Germinal center (tissue), 1 donor: ENCODE measurements around the gene JAZF1.
"Not testable (repeated sequence)": the region's sequence is repeated elsewhere in the genome, so short reads cannot be mapped to it uniquely, and the experiment has no call there.

Experiments used
- DNase-seq: peaks from one replicate; pipeline ENCODE4 v3.0.0; 2012; ENCODE audit warnings: mixed read lengths, low spot score

Gene JAZF1

DNA sequence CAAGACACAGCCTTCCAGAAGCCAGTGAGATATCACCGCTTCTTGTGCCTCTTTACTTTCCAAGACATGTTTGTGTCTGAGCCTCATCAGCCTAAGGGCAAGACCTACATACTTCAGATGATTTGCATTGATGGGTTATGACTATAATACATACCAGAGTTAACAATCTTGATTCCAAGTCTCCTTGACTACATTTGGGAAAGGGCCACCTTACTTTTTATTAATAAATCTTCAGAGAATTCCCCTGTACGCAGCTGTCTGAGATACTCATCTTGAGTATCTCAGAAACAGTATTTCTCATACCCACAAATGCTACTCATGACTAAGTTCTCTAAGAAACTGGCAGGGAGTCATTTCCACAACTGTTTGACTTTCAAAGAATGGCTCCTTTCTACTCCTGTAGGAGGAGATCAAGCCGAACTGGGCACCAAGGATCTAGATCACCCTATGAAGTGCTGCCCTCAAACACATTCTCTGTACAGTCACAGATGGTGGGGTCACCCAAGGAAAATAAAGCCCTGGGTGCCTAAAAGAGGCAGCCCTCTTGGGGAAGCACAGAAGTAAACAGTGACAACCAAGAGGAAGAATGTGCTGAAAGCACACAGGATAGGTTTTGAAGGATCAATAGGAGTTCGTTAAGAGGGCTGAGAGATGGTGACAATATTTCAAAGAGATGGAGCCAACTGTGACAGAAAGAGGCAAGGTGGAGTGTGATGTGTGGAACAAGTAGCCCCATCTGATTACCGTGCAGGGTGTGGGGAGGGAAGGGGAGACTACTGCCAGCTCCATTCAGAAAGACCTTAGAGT lies 138.9 kb downstream of the JAZF1 start:
- DNase-seq, result no peak

DNA sequence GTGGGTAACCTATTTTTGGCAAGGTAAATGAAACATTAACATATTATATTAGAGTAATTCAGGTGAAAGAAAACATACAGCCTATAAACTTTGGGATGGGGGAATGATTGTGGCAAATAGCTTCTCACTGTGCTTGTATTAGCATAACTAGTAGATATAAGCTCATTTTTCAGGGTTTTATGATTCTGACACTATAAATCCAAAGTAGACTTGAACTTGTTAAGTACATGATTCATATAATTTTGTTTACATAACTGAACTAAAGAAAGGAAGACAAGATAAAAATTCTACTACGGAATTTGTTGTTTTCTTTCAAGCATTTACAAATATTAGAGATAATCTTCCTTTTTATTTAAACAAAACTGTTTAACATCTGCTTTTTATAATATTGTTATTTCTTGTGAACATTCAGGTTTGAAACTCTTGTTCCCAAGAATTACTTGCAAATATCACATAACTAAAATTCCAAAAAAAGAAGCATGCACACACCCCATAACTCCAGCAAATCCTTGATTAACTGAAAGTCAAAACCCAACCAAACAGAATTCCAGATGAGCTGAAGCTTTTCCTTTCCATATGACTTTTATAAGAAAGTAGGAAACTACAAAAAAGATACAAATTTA lies 142.3 kb downstream of the JAZF1 start:
- DNase-seq, result no peak

DNA sequence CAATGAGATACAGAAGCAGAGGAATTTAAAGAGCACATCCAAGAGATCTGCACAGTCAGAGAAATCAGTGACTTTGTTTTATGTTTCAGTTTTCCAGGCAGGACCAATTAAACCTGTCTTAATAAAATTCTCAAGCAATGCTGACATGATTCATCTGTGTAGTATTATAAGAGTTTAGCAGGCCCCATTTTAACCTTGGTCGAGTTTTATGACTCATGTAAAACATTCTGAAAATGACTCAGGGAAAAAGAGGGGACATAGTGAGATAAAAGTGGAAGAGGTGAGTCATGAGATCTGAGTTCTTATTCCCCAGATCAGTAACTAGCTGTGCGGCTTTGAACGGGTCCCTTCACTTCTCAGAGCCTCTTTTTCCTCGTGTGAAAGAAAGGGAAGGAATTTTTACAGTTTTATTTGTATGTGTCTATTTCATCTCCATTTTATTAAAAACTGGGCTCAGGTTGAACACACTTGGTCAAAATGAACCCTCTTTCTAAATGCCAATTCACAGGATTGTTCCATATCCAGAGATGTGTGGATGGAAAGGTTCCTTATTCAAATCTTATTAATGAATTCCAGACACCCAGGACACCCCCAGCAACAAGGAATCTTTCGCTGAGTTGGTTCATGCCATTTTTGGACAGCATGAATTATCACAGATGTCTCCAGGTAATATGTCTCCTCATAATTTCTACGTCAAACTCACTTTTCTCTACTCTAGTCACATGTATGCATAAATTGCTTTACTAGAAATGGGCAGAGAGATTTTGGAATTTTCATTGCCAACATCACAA lies 143.2 kb downstream of the JAZF1 start:
- DNase-seq, result no peak

GRCh38 chr7:28036696-28037095 lies 143.9 kb downstream of the JAZF1 start:
- DNase-seq, result no peak

- DNase-seq, result no peak
These were observed 147.2 kb downstream of the JAZF1 start for GRCh38 chr7:28033386-28033785.

DNA sequence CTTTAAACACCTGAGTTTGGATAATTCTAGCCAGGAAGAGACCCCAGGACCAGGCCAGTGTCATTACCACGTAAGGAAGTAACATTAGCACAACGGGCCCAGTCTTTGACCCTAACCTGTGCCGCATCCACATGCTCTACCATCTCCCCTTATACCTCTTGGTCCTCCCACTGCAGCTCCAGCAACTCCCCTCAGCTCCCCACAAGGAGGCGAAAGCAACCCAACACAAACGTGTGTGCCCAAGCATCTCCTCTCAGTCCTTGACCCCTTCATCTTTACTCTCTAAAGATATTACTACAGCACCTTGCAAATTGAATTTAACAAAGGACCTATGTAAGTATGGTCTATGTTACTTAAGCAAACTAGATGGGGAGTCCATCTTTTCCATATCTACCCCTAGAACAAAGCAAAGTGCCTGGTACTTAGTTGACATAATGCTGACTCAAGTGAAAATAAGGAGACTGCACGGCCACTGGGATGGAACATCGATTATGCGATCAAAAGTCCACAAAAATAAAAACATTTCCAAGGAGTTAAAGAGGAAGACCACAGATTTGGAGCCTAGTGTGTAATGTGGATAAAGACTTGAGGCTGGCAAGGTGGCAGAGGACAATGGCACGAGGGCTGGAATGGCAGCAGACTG lies 147.7 kb downstream of the JAZF1 start:
- no peak for DNase-seq

GRCh38 chr7:28029051-28029450 lies 151.5 kb downstream of the JAZF1 start:
- no peak for DNase-seq

- DNase-seq, result no peak
These were observed 152.1 kb downstream of the JAZF1 start for GRCh38 chr7:28028471-28028870.

GRCh38 chr7:28026237-28026636 lies 154.4 kb downstream of the JAZF1 start:
- DNase-seq, result no peak

DNA sequence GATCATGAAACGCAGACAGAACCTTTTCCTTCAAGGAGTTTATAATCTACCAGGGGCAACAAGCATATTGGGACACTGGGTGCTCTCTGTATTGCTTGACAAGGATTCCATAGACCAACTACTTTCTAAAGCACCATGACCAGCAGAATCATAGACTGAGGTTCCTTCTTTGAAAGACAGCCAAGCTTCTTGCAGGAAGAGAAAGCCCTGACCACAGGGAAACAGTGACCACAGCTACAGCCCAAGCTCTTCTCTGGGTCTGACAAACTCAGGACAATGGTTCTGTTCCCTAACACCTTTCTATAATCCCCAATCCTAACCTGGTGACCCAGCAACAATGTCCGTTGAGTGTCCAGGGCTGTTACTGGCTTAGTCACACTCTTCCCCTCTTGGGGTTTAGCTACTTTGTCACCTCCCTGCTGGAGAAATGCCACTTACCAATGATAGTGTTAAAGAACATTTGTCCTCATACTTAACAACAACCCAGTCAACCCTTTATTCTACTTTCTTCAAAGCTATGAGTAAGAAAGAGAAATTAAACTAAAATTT lies 155.7 kb downstream of the JAZF1 start:
- no peak for DNase-seq

GRCh38 chr7:28020302-28020940 lies 160.2 kb downstream of the JAZF1 start:
- peak; percentile 74 for DNase-seq

GRCh38 chr7:28018856-28019465 lies 161.6 kb downstream of the JAZF1 start:
- no peak for DNase-seq

GRCh38 chr7:28018446-28018845 lies 162.1 kb downstream of the JAZF1 start:
- DNase-seq, result no peak

- no peak for DNase-seq
These were observed 162.6 kb downstream of the JAZF1 start for GRCh38 chr7:28018020-28018419.

DNA sequence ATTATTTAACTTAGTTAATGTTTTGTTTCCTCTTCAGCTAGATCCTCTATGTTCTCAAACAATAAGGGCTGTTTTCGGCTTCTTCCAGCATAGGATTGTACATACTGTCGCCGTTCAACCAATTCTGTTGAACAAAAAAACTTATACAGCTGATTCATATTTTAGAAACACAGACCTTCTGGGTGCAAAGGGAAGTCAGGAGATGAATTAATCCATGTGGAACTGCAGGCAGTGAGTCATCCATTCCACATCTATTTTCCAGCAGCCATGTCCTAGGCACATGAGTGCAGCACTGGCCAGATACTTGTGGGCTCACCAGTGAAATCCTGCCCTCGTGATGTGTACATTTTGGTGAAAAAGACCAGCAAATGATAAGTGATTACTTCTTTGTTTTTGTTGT lies 163.2 kb downstream of the JAZF1 start:
- no peak for DNase-seq

GRCh38 chr7:28016297-28016696 lies 164.3 kb downstream of the JAZF1 start:
- DNase-seq, result no peak

DNA sequence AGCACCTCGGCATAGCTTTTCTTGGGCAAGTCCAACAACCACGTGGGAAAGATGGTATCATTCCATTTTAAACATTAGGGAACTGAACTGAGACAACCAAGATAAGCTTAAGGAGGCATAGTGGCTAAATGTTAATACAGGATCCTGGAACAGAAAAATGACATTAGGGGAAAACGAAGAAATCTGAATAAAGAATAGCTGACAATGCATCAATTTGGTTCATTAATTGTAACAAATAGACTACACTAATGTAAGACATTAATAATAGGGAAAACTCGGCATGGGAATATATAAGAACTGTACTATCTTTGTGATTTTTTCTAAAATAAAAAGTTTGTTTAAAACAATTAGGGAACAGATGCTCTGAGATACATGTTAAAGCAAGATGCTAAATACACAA lies 165.4 kb downstream of the JAZF1 start:
- no peak for DNase-seq

DNA sequence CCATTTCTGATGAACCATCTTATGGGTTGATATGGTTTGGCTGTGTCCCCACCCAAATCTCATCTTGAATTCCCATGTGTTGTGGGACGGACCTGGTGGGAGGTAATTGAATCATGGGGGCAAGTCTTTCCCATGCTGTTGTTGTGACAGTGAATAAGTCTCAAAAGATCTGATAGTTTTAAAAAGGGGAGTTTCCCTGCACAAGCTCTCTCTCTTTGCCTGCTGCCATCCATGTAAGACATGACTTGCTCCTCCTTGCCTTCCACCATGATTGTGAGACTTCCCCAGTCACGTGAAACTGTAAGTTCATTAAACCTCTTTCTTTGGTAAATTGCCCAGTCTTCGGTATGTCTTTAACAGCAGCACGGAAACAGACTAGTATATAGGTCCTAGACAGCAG lies 166.3 kb downstream of the JAZF1 start:
- not testable (repeated sequence) for DNase-seq

- DNase-seq, result no peak
These were observed 167.2 kb downstream of the JAZF1 start for GRCh38 chr7:28013441-28013840.

- no peak for DNase-seq
These were observed 167.6 kb downstream of the JAZF1 start for GRCh38 chr7:28013019-28013418.

- DNase-seq, result no peak
These were observed 171.7 kb downstream of the JAZF1 start for GRCh38 chr7:28008911-28009310.
